HEK293T (cell line): ENCODE data around the gene CBX2.
A peak's percentile ranks its signal among the peaks of the same experiment; 100 is the strongest.

Experiments
- CTCF ChIA-PET: fragments of 350-600 bp; formaldehyde crosslinking; extraction: SDS; loops from one replicate; lab custom pipeline; 2021; ENCODE audit warnings: antibody characterized with exemption, inconsistent platforms; lab: Yijun Ruan, JAX
- POLR2A ChIA-PET: fragments of 350-600 bp; formaldehyde crosslinking; extraction: SDS; loops from one replicate; lab custom pipeline; 2020; ENCODE audit warnings: antibody characterized with exemption, inconsistent platforms; lab: Yijun Ruan, JAX
- DNase-seq: peaks from one replicate; pipeline ENCODE4 v3.0.0; 2012; ENCODE audit warnings: mixed read lengths; ENCODE audit errors: extremely low spot score
- ARNT ChIP-seq: fragments of 450-650 bp; IDR thresholded peaks from 2 replicates; pipeline ENCODE4 v1.6.1; 2017; ENCODE audit warnings: mild to moderate bottlenecking
- BHLHE40 ChIP-seq: fragments of 450-650 bp; IDR thresholded peaks from 2 replicates; pipeline ENCODE4 v1.6.1; 2016; ENCODE audit warnings: mild to moderate bottlenecking, moderate library complexity, borderline replicate concordance
- CTBP1 ChIP-seq: fragments of 450-650 bp; IDR thresholded peaks from 2 replicates; pipeline ENCODE4 v1.6.1; 2016; ENCODE audit warnings: borderline replicate concordance
- ELF4 ChIP-seq: fragments of 450-650 bp; IDR thresholded peaks from 2 replicates; pipeline ENCODE4 v1.6.1; 2017; ENCODE audit warnings: antibody characterized with exemption
- FOXA1 ChIP-seq: fragments of 450-650 bp; IDR thresholded peaks from 2 replicates; pipeline ENCODE4 v1.6.1; 2016; ENCODE audit warnings: mild to moderate bottlenecking
- FOXK2 ChIP-seq: fragments of 450-650 bp; IDR thresholded peaks from 2 replicates; pipeline ENCODE4 v1.6.1; 2016; ENCODE audit warnings: mild to moderate bottlenecking
- FOXM1 ChIP-seq: fragments of 450-650 bp; IDR thresholded peaks from 2 replicates; pipeline ENCODE4 v1.6.1; 2017; ENCODE audit warnings: mild to moderate bottlenecking, borderline replicate concordance
- HDGF ChIP-seq: fragments of 450-650 bp; IDR thresholded peaks from 2 replicates; pipeline ENCODE4 v1.6.1; 2017; ENCODE audit warnings: antibody characterized with exemption, borderline replicate concordance
- L3MBTL2 ChIP-seq: fragments of 450-650 bp; conservative IDR thresholded peaks from 2 replicates; pipeline ENCODE4 v1.6.1; 2016; ENCODE audit warnings: mild to moderate bottlenecking
- LEF1 ChIP-seq: fragments of 450-650 bp; IDR thresholded peaks from 2 replicates; pipeline ENCODE4 v1.6.1; 2017; ENCODE audit warnings: mild to moderate bottlenecking, borderline replicate concordance
- NFRKB ChIP-seq: fragments of 450-650 bp; IDR thresholded peaks from 2 replicates; pipeline ENCODE4 v1.6.1; 2016; ENCODE audit warnings: mild to moderate bottlenecking, moderate library complexity
- SP1 ChIP-seq: fragments of 450-650 bp; IDR thresholded peaks from 2 replicates; pipeline ENCODE4 v1.6.1; 2017
- SUZ12 ChIP-seq: fragments of 450-650 bp; IDR thresholded peaks from 2 replicates; pipeline ENCODE4 v1.6.1; 2016; ENCODE audit warnings: mild to moderate bottlenecking
- TARDBP ChIP-seq: fragments of 450-650 bp; IDR thresholded peaks from 2 replicates; pipeline ENCODE4 v1.6.1; 2016
- ZNF384 ChIP-seq: fragments of 450-650 bp; IDR thresholded peaks from 2 replicates; pipeline ENCODE4 v1.6.1; 2016
- TF ChIP-seq, protein P1 (sequence below): fragments of 450-650 bp; IDR thresholded peaks from 2 replicates; pipeline ENCODE4 v1.6.1; 2016

Gene CBX2

DNA sequence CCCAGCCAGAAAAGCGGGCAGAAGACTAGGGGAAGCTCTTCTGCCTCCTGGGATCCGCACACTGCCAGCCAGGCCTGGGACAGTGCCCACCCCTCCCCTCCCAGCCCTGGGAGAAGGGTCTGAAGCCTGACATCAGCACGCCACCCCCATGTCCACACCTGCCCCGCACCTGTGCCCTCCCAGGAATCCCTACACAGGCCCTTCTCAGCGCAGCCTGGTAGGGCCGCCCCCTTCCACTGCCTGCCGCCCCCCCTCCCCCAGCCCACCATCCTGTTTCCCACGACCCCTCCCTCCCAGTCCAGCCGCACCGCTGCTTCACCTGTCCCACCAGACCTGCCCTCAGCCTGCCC, 36.6 kb upstream of the CBX2 start:
- ChIA-PET CTCF (interaction anchor here (0.6 to 3.3 kb wide), 21 partner anchors 8 to 252 kb away, joined by 3 to 11 read pairs (median 4); partner anchors contain the start of gene CBX8), POLR2A (interaction anchor here (1.1 to 2.7 kb wide), 5 partner anchors 13 to 252 kb away, joined by 3 to 12 read pairs (median 5); no protein-coding TSS in a partner anchor)
- TF ChIP-seq TARDBP = no peak
- TF ChIP-seq NFRKB = no peak
- TF ChIP-seq SP1 = no peak
- no peak for TF ChIP-seq FOXA1
- no peak for TF ChIP-seq ARNT
- no peak for TF ChIP-seq FOXM1
- TF ChIP-seq, protein P1, sequence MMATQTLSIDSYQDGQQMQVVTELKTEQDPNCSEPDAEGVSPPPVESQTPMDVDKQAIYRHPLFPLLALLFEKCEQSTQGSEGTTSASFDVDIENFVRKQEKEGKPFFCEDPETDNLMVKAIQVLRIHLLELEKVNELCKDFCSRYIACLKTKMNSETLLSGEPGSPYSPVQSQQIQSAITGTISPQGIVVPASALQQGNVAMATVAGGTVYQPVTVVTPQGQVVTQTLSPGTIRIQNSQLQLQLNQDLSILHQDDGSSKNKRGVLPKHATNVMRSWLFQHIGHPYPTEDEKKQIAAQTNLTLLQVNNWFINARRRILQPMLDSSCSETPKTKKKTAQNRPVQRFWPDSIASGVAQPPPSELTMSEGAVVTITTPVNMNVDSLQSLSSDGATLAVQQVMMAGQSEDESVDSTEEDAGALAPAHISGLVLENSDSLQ = no peak
- no peak for TF ChIP-seq CTBP1
- TF ChIP-seq FOXK2 = no peak
- TF ChIP-seq ZNF384 = no peak
- no peak for TF ChIP-seq BHLHE40
- TF ChIP-seq ELF4 = no peak
- TF ChIP-seq LEF1 = no peak
- no peak for DNase-seq

DNA sequence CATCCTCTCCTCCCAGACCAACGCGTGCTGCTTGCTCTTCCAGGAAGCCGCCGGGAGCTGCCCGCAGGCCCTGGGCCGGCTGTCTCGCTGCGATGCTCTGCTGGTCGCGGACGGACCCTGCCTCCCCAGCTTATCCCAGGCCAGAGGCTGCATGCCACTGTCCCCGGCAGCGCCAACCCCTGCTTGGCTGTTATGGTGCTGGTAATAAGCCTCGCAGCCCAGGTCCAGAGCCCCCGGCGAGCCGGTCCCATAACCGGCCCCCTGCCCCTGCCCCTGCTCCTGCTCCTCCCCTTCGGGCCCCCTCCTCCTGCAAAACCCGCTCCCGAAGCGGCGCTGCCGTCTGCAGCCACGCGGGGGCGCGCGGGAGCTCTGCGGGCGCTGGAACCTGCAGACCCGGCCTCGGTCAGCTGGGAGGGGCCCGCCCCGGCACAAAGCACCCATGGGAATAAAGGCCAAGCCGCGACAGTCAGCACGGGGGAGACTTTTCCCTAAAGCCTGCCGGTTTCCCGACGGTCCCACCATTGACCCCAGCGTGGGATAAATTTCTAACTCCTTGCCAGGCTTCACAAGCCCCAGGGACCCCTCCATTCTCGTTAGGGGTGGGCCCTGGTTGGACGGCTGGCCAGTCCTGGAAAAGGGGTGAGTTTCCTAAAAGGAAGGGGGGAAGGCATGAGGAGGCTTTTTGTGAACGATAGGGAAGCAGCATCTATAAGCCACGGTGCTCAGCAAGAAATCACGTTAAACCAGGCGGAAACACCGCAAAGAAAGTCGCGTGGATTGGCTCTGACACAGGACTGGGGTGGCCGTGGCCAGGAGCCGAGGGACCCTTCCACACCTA, 36.0 kb upstream of the CBX2 start:
- peak; percentile 94 for DNase-seq
- ChIA-PET POLR2A (interaction anchor here (0.8 to 2.7 kb wide), 6 partner anchors 14 to 252 kb away, joined by 3 to 12 read pairs (median 4); no protein-coding TSS in a partner anchor), CTCF (interaction anchor here (0.6 to 3.3 kb wide), 23 partner anchors 8 to 1262 kb away, joined by 3 to 11 read pairs (median 4); partner anchors contain the start of gene CBX8)
- TF ChIP-seq CTBP1 = no peak
- TF ChIP-seq FOXM1 = peak; percentile 54; the same call in 1 of the 2 replicates

DNA sequence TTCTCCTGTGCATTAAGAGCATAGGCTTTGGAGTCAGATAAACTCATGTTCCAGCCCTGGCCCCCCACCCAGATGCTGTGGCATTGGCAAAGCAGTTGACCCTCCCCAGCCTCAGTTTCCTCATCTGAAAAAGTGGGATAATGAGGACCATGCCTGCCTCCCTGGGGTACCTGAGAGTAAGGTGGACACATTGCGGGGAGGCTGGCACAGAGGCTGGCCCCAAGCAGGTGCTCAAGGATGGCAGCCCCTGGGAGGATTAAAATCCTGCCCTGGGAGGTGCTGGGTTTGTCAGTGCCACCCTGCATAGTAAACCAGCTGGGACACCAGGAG, 35.4 kb upstream of the CBX2 start:
- ChIA-PET CTCF (interaction anchor here (0.6 to 3.3 kb wide), 12 partner anchors 12 to 1262 kb away, joined by 3 to 11 read pairs (median 4); no protein-coding TSS in a partner anchor), POLR2A (interaction anchor here (0.8 to 2.7 kb wide), 5 partner anchors 15 to 251 kb away, joined by 3 to 12 read pairs (median 5); no protein-coding TSS in a partner anchor)
- DNase-seq = no peak
- TF ChIP-seq BHLHE40 = no peak
- TF ChIP-seq LEF1 = no peak
- TF ChIP-seq ARNT = no peak
- TF ChIP-seq SP1 = no peak
- TF ChIP-seq TARDBP = no peak
- no peak for TF ChIP-seq ZNF384
- no peak for TF ChIP-seq ELF4
- TF ChIP-seq, protein P1 = no peak
- no peak for TF ChIP-seq CTBP1
- TF ChIP-seq L3MBTL2 = no peak
- TF ChIP-seq SUZ12 = no peak
- TF ChIP-seq HDGF = no peak
- TF ChIP-seq NFRKB = no peak
- TF ChIP-seq FOXA1 = no peak
- no peak for TF ChIP-seq FOXM1
- TF ChIP-seq FOXK2 = no peak

DNA sequence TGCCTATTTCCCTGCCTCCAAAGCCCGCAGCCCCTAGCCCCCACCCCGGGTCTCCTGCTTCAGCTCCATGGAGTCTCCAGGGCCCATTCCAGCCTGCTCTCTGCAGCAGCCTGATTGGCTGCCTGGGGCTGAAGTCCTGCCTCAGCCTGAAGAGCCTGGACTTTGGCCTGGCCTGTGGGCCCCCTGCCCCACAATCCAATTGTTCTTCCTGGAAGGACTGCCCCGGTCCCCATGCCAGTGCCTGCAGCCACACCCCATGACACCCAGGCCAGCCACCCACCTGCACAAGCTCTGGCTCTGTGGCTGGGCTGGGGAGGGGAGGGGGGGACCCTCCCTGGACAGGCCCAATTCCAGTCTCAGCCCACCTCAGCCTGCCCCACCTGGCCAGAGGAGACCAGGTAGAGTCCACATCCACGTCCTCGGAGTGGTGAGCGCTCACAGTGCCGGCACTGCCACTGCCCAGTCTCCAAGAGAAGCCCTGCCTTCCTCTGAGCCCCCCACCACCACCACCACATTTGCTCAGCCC, 34.9 kb upstream of the CBX2 start:
- DNase-seq = no peak
- ChIA-PET CTCF (interaction anchor here (1.0 to 3.3 kb wide), 4 partner anchors 14 to 251 kb away, joined by 3 to 15 read pairs (median 10); no protein-coding TSS in a partner anchor), POLR2A (interaction anchor here (0.6 to 2.7 kb wide), 6 partner anchors 9 to 251 kb away, joined by 3 to 12 read pairs (median 6); partner anchors contain the start of gene CBX2)
- TF ChIP-seq L3MBTL2 (no peak), HDGF (no peak), ARNT (no peak), FOXM1 (no peak), NFRKB (no peak), ELF4 (no peak), LEF1 (no peak), SUZ12 (no peak), ZNF384 (no peak), CTBP1 (no peak), FOXK2 (no peak), FOXA1 (no peak), BHLHE40 (no peak), TARDBP (no peak), SP1 (no peak)
- TF ChIP-seq, protein P1 = no peak

DNA sequence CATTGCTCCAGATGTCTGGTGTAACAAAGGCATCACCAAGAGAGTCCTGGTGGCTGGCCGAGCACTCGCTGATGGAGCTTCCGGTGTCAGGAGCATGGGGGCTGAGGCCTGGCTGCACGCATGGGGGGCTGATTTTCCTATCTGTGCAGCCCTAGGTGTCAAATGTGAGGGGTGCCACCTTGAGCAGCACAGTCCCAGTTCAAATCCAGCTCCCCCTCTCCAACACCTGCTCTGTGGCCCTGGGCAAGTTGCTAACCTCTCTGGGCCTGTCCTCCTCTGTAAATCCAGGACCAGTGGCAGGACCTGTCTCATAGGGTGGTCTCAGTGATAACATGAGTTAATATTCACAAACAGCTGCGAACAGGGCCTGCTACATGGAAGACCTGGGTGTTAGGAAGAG, 34.3 kb upstream of the CBX2 start:
- TF ChIP-seq NFRKB (no peak), FOXA1 (no peak), HDGF (no peak), CTBP1 (no peak), SUZ12 (no peak), L3MBTL2 (no peak), TARDBP (no peak), BHLHE40 (no peak), LEF1 (no peak)
- no peak for DNase-seq
- ChIA-PET CTCF (interaction anchor here (1.5 to 3.3 kb wide), 3 partner anchors 46 to 92 kb away, joined by 3 to 15 read pairs (median 11); no protein-coding TSS in a partner anchor), POLR2A (interaction anchor here (0.6 to 1.6 kb wide), 5 partner anchors 9 to 248 kb away, joined by 3 to 6 read pairs (median 4); partner anchors contain the start of genes CBX2 and CBX8)
